ENCODE measurements around the gene PSMC4. TPM values are rescaled to one million over a fixed set of nuclear protein-coding genes. Genes with fewer than 3 reads are reported as not detected.
A peak's percentile ranks its signal among the peaks of the same experiment; 100 is the strongest.

Gene PSMC4
- total RNA-seq, 4 donors from 2014 or later: 46.4 to 83.4 (median 77.5) TPM

- H3K27me3 ChIP-seq: no peaks in the 10 kb centered on the region
- peaks cover 15 to 27% (median 21%) of the 10 kb centered on the region in 4 donors for H3K4me1 ChIP-seq
- intact Hi-C loops (cut with DNase I; ENCODE audit: low total_unique reads) (loop anchor here (10.0 kb wide), 1 partner anchor 175 kb away; no protein-coding TSS in a partner anchor), in situ Hi-C loops (cut with MboI; ENCODE audit: low pct_ligation_motif_present in 1 of 4, low pct_unique_long_range_greater_than_20kb in 1 of 4, low sequenced_read_pairs in 3 of 4) (no loop called here)
- peaks cover 0 to 25% (median 5%) of the 10 kb centered on the region in 4 donors for H3K36me3 ChIP-seq
- 65 to 70% methylated on average over 2 to 13 of the region's 13 CpGs for WGBS, 2 donors (ENCODE audit: low coverage in 1 of 2)
- TF ChIP-seq CTCF (IDR thresholded peaks at IDR 0.05): no peak
- TF ChIP-seq POLR2AphosphoS5 (IDR thresholded peaks at IDR 0.05): no peak
- TF ChIP-seq EP300 (IDR thresholded peaks at IDR 0.05; ENCODE audit: low read depth): no peak
- no peak for TF ChIP-seq POLR2A (IDR thresholded peaks at IDR 0.05)
- H3K4me3 ChIP-seq: peak overlapping the region; percentile 60 to 81 (median 77)
- no peaks in the 10 kb centered on the region for H3K9me3 ChIP-seq
- H3K27ac ChIP-seq: peak overlapping the region; percentile 92 to 96 (median 94)
- DNase-seq: no peak
These were observed 1.1 kb upstream of the PSMC4 start for GRCh38 chr19:39969681-39970424.

GRCh38 chr19:39970425-39970674 is 615 bp upstream of the PSMC4 start:
- Histone ChIP-seq H3K36me3 (peaks cover 0 to 29% (median 6%) of the 10 kb centered on the region in 4 donors), H3K27me3 (no peaks in the 10 kb centered on the region), H3K4me3 (peak overlapping the region; percentile 60 to 81 (median 77)), H3K4me1 (peaks cover 15 to 27% (median 21%) of the 10 kb centered on the region in 4 donors), H3K9me3 (no peaks in the 10 kb centered on the region), H3K27ac (peak overlapping the region; percentile 92 to 96 (median 94))
- no peak for DNase-seq
- intact Hi-C loops (cut with DNase I; ENCODE audit: low total_unique reads) (no loop called here), in situ Hi-C loops (cut with MboI; ENCODE audit: low pct_ligation_motif_present in 1 of 4, low pct_unique_long_range_greater_than_20kb in 1 of 4, low sequenced_read_pairs in 3 of 4) (no loop called here)
- TF ChIP-seq CTCF (IDR thresholded peaks at IDR 0.05): no peak
- TF ChIP-seq EP300 (IDR thresholded peaks at IDR 0.05; ENCODE audit: low read depth): no peak
- TF ChIP-seq POLR2A (IDR thresholded peaks at IDR 0.05): no peak
- no peak for TF ChIP-seq POLR2AphosphoS5 (IDR thresholded peaks at IDR 0.05)
- WGBS, 2 donors (ENCODE audit: low coverage in 1 of 2): 2% methylated on average over 11 of the region's 11 CpGs; no CpG with 5 or more reads in 1 of the 2 donors

- Histone ChIP-seq H3K27ac (peak overlapping the region; percentile 92 to 96 (median 94)), H3K36me3 (peaks cover 0 to 33% (median 8%) of the 10 kb centered on the region in 4 donors), H3K4me3 (peak overlapping the region; percentile 60 to 85 (median 77)), H3K9me3 (no peaks in the 10 kb centered on the region), H3K27me3 (no peaks in the 10 kb centered on the region), H3K4me1 (peaks cover 15 to 27% (median 21%) of the 10 kb centered on the region in 4 donors)
- in situ Hi-C loops (cut with MboI; ENCODE audit: low pct_ligation_motif_present in 1 of 4, low pct_unique_long_range_greater_than_20kb in 1 of 4, low sequenced_read_pairs in 3 of 4) (no loop called here), intact Hi-C loops (cut with DNase I; ENCODE audit: low total_unique reads) (no loop called here)
- no peak for DNase-seq
- TF ChIP-seq POLR2AphosphoS5 (IDR thresholded peaks at IDR 0.05): no peak
- no peak for TF ChIP-seq CTCF (IDR thresholded peaks at IDR 0.05)
- no peak for TF ChIP-seq POLR2A (IDR thresholded peaks at IDR 0.05)
- TF ChIP-seq EP300 (IDR thresholded peaks at IDR 0.05; ENCODE audit: low read depth): no peak
- WGBS, 2 donors (ENCODE audit: low coverage in 1 of 2): 2 to 3% methylated on average over 6 to 21 of the region's 21 CpGs
These were observed 543 bp downstream of the PSMC4 start for GRCh38 chr19:39971380-39972035.

- no peaks in the 10 kb centered on the region for H3K27me3 ChIP-seq
- no peak overlapping the region for H3K4me3 ChIP-seq
- 90 to 94% methylated on average over 3 to 23 of the region's 24 CpGs for WGBS, 2 donors (ENCODE audit: low coverage in 1 of 2)
- no peak overlapping the region for H3K27ac ChIP-seq
- H3K36me3 ChIP-seq: peaks cover 0 to 43% (median 16%) of the 10 kb centered on the region in 4 donors
- H3K4me1 ChIP-seq: peaks cover 11 to 21% (median 18%) of the 10 kb centered on the region in 4 donors
- in situ Hi-C loops (cut with MboI; ENCODE audit: low pct_ligation_motif_present in 1 of 4, low pct_unique_long_range_greater_than_20kb in 1 of 4, low sequenced_read_pairs in 3 of 4): no loop called here
- intact Hi-C loops (cut with DNase I; ENCODE audit: low total_unique reads): no loop called here
- TF ChIP-seq POLR2A (IDR thresholded peaks at IDR 0.05) (no peak), POLR2AphosphoS5 (IDR thresholded peaks at IDR 0.05) (no peak), EP300 (IDR thresholded peaks at IDR 0.05; ENCODE audit: low read depth) (no peak), CTCF (IDR thresholded peaks at IDR 0.05) (no peak)
- no peak for DNase-seq
- H3K9me3 ChIP-seq: no peaks in the 10 kb centered on the region
These were observed 3.6 kb downstream of the PSMC4 start for GRCh38 chr19:39974377-39975155.
